ENCODE measurements around the gene ABCG4.

- TF ChIP-seq CTCF (IDR thresholded peaks at IDR 0.05): no peak
- TF ChIP-seq POLR2A (IDR thresholded peaks at IDR 0.05): no peak
These were observed 8.2 kb downstream of the ABCG4 start for GRCh38 chr11:119157063-119157462.
